GM21367 (cell line): ENCODE data around the gene ZSWIM4.

Experiments
- ATAC-seq: cut with Tn5 transposase; IDR thresholded peaks from one replicate; pipeline ENCODE4 v1.9.1; 2021; ENCODE audit not compliant: unreplicated experiment

ZSWIM4 gene

GRCh38 chr19:13808856-13809255 lies 13.6 kb downstream of the ZSWIM4 start:
- no peak for ATAC-seq

GRCh38 chr19:13812544-13812943 lies 17.3 kb downstream of the ZSWIM4 start:
- no peak for ATAC-seq

GRCh38 chr19:13813147-13813546 lies 17.9 kb downstream of the ZSWIM4 start:
- no peak for ATAC-seq

DNA sequence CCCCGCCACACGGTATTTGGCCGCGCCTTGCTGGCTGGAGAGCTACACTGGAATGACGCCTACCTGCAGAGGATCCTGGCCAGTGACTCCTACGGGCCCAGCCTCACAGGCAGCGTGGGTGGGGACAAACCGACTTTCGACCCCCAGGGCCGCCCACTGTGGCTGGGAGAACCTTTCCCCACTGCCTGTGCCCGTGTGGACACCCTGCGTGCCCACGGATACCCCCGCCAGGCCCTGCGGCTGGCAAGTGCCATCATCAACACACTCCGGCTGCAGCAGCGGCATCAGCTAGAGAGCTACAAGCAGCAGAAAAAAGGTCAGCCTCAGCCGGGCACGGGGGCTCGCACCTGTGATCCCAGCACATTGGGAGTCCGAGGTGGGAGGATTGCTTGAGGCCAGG lies 19.3 kb downstream of the ZSWIM4 start:
- ATAC-seq: no peak

GRCh38 chr19:13817018-13817614 lies 21.9 kb downstream of the ZSWIM4 start:
- ATAC-seq: no peak

- no peak for ATAC-seq
These were observed 22.6 kb downstream of the ZSWIM4 start for GRCh38 chr19:13817615-13818371.

- no peak for ATAC-seq
These were observed 24.0 kb downstream of the ZSWIM4 start for GRCh38 chr19:13819238-13819637.

- no peak for ATAC-seq
These were observed 26.0 kb downstream of the ZSWIM4 start for GRCh38 chr19:13821292-13821691.

- ATAC-seq: no peak
These were observed 28.0 kb downstream of the ZSWIM4 start for GRCh38 chr19:13823256-13823655.

- ATAC-seq: no peak
These were observed 28.7 kb downstream of the ZSWIM4 start for GRCh38 chr19:13823901-13824300.

DNA sequence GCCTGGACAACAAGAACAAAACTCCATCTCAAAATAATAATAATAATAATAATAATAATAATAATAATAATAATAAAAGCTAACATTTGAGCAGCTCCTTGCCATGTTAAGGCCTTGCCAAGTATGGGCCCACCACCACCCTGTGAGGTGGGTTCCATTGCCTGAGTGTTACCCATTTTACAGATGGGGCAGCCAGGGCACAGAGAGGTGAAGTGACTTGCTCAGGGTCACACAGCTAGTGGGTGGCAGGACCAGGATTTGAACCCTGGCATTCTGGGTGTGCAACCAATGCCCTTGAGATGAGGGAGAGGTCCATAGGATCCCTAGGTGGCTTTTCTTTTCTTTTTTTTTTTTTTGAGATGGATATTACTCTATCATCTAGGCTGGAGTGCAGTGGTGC lies 29.5 kb downstream of the ZSWIM4 start:
- no peak for ATAC-seq

DNA sequence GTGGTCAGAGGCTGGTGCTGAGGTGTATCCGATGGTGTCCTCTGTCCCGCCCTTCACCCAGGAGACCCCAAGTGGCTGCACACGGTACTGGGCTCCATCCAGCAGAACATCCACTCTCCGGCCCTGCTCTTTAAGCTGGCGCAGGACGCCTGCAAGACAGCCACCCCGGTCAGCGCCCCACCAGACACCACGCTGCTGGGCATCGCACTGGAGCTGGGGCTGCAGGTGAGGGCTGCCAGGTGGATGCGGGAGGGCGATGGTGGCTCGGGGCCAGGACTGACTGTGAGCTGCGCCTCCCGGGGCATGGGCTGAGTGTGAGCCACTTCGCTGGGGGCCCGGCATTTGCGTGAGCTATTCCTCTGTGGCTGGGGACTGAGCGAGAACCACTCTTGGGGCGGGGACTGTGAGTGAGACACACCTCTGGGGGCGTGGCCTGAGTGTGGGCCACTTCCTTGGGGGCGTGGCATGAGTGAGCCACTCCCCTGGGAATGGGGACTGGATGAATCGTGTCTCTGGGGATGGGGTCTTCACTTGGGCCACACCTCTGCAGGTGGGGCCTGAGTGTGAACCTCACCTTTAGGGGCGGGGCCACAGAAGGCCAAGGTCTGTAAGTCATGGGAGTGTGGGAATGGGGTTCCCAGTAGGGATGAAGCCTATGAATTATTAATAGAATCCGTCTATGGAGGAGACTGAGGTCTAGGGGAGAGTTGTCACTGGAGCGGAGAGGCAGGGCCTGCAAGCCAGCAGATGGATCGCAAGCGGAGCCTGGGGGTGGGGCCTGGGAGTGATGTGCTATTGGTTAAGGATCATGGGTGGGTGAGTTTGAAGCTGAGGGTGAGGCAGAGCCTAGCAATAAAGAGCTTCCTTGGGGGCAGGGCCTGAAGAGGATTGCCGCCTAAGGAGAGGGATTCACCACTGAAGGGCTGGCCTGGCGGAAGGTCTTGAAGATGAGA lies 30.5 kb downstream of the ZSWIM4 start:
- ATAC-seq: no peak

GRCh38 chr19:13826652-13827235 lies 31.5 kb downstream of the ZSWIM4 start:
- no peak for ATAC-seq

DNA sequence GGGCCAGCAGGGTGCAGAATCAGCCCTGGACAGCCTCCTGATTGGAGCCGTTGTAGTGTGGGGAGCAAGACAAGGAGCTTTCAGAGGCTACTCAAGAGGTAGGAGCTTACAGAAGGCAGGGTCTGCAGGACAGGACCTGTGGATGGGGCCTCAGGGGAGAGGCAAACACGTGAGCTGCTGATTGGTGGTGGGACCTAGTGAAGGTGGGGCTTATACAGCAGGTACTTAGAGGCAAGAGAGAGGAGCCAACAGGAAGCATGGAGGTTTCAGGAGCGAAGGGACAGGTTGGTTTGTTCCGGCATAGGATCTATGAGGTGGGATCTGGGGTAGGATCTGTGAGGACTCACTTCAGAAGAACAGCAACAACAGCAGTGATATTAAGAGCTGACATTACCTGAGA lies 32.4 kb downstream of the ZSWIM4 start:
- ATAC-seq: no peak

DNA sequence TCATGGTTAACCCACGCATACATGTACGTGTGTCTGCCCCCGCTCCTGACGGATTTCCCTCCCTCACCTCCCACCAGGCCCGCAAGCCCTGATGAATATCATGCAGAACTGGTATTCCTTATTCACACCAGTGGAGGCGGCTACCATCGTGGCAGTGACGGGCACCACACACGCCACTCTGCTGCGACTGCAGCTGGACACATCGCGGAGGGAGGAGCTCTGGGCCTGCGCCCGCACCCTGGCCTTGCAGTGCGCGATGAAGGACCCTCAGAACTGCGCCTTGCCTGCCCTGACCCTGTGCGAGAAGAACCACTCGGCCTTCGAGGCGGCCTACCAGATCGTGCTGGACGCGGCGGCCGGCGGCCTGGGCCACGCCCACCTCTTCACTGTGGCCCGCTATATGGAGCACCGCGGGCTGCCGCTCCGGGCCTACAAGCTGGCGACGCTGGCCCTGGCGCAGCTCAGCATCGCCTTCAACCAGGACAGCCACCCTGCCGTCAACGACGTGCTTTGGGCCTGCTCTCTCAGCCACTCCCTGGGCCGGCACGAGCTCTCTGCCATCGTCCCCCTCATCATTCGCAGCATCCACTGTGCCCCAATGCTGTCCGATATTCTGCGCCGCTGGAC lies 35.0 kb downstream of the ZSWIM4 start:
- ATAC-seq: no peak

- no peak for ATAC-seq
These were observed 35.7 kb downstream of the ZSWIM4 start for GRCh38 chr19:13830741-13831536.

GRCh38 chr19:13831537-13832467 lies 36.6 kb downstream of the ZSWIM4 start:
- ATAC-seq: no peak

GRCh38 chr19:13833330-13834243 lies 38.3 kb downstream of the ZSWIM4 start:
- ATAC-seq: peak; percentile 60
